Measurements from ENCODE around the gene EYS.
"Not testable (repeated sequence)": the region's sequence is repeated elsewhere in the genome, so short reads cannot be mapped to it uniquely, and the experiment has no call there.

Gene EYS

DNA sequence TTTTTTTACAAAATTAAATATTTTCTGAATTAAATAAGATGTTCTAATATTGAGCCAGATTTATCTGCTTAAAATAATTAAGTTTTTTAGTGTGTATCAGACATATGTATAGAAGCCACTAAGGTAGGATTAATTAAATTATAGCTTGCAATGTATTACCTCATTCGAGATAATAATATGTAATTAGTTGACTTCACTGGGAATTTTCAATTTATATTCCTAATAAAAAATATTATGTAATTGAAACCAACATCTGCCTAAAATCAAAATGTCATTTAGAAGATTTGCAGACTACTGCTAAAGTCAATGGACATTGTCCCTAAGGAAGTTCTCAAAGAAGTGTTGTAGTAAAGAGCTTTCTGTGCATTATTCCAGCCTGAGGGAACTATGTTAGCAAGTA is 254.7 kb downstream of the EYS start:
- no peak for DNase-seq (ENCODE audit: low spot score)

DNA sequence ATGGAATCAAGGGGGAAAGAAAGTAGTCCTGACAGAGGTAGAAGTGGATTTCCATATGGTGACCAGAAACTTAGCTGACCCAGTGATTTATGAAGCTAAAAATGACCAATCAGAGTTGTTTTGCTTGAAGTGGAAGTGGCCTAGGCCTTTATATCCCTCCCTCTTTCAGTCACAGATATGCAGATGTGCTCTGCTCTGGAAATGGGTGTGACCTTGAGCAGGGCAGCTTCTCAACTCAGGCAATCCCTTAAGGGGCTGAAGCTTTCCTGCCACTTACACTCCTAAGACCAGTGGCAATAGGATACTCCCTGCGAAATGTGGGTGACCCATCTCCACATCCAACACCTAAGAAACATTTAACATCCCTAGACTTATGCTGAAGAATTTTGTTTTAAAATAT is 256.6 kb downstream of the EYS start:
- no peak for DNase-seq (ENCODE audit: low spot score)

DNA sequence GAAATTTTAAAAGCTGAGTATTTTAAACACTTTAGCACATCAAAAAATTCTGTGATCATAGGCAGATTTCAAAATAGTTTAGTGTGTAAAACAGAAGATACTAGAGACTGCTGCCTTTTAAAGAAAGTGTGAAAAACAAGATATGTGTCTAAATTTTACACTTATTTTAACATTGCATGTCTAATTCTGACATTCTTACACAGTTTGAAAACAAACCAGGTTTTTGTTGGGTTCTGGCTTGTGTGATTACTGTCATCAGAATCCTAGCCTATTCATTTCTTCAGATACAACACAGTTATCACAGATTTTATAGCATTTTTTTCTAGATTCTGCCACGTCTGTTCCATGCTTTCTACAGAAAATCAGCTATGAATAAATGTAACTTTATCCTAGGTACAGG is 257.1 kb downstream of the EYS start:
- no peak for DNase-seq (ENCODE audit: low spot score)

DNA sequence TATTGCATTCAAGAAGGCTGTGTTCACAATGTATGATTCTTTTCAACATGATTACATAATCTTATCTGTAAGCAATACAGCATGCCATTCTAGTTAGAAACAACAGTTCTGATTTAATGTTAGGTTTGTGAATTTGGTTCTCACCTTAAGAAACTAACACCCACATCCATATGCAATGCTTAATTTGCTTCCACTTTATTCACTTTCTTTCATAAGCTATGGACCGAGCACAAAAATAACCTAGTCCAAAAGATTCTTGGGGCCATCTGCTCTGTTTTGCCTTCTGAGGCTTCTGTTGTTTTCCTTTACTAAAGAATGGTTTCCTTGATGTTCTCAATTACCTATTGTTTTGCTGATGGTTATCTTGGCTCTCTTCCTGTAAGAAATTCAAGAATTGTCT is 258.2 kb downstream of the EYS start:
- no peak for DNase-seq (ENCODE audit: low spot score)

DNA sequence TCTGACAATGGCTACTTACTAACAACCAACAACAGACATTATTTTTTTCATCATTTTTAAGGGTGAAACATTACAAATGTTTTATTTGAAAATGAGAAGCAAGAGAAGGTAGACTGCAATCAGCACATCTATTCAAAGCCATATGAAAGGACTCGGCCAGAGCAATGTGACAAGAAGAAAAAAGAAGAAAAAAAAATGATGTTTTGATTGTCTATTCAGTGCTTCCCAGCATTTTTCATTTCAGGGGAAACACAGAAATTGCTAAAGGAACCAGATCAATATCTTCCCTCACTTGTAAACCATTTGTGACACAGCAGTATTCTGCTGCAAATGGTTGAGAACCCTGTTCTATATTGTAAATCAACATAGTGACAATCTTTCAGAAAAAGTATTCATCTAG is 270.7 kb downstream of the EYS start:
- no peak for DNase-seq (ENCODE audit: low spot score)

DNA sequence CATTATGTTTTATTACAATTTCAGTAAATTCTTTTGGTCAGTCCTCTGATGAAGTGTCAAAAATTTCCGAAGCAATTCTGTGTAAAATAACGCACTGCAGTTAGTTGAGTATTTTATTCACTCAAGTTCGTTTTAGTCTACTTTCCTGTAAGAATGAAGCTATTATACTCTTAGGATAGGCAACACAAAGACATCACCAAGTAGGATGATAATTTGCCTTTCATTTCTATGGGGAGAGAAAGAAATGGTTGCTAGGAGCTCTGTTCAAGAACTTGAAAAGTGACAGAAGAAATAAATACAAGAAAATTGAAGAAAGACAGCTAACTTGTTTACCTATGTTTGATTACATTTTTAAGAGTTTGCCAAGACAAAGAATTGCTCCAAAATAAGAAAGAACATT is 290.4 kb downstream of the EYS start:
- no peak for DNase-seq (ENCODE audit: low spot score)

DNA sequence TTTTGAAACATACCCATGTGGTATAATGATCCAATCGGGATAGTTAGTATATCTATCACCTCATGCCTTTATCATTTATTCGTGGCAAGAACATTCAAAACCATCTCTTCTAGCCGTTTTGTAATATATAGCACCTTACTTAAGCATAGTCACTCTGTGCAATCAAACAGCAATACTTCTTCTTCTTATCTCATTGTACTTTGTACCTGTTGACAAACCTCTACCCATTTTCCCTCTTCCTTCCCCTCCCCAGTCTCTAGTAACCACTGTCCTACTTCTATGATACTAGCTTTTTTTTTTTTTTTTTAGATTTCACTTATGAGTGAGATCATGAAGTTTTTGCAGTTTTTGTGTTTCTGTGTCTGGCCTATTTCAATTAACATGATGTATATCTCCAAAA is 296.7 kb downstream of the EYS start:
- no peak for DNase-seq (ENCODE audit: low spot score)

DNA sequence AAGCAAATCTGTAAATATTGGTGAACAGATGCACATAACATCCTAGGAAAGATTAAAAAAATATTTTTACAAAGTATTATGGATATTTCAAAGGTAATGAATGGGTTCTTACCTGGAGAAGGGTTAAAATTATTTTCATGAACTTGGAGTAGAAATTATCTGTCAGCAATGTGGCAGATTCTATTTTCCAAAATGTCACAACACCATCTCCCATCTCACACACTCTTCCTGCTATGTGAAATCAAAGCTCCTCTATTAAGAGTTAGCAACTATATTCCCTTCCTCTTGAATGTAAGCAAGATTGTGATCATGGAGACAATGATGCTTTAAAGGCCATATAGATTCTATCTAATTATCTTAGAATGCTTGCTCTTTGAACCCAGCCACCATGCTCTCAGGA is 304.5 kb downstream of the EYS start:
- DNase-seq (ENCODE audit: low spot score): no peak

DNA sequence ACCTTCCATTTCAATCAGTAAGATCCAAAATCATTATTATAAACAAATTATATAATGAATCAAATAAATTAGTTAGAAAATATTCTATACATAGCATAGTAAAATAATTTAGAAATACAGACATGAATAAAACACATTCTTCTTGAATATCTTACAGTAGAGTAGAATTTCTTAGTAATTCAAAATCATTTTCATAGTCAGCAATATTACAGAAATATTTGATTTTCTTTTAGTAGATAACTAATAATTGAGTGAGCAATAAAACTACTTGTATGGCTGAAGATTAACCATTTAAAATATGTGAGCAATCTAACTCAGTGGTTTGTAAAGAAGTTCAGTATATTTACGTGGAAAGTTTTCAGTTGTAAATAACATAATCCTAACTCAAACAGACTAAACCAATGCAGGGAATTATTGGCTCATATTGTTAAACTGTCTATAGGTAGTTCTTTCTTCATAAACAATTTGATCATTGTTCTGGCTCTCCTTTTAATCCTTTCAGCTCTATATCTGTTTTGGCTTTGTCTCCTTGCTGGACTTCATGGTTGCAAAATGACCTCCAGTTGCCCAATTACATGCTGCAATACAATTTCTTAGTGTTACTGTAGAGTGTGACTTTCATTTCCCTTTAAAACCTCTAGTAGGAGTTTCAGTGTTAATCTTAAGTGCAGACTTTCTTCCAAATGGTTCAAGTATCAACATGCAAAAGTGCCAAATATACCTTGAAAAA is 307.5 kb downstream of the EYS start:
- DNase-seq (ENCODE audit: low spot score): no peak

DNA sequence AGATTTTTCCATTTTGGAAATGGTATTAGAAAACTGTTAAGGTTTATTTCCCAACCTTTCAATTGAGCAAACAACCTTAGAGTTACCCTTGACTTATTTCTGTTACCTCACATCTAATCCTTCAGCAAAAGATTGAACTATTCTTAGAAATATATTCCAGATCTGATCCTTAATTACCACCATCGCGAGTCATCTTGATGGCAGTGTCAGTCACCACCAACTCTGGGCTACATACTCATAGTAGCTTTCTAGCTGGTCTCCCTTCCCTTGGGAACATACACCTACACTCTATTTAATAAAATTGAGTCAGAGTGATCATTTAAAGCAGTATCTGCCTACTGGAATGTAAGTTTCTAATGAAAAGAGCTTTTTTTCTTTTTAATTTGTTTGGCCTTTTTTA is 308.2 kb downstream of the EYS start:
- no peak for DNase-seq (ENCODE audit: low spot score)

DNA sequence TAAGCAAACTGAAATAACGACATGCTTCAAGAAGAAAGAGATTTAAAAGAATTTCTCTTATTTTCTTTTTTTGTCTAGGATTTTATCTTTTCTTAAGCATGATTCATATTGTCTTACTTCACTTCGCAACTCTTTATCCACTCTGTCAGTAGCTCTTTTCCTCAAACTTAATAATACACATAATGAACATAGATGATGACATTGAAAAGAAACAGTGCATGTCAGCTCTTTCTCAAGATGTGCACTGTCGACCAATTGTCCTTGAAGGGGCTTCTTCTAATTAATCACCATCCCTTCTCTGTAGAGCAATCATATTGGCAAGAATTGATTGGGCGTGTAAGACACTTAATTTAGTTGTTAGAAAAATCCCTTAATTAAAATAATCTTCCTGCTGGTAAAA is 356.5 kb downstream of the EYS start:
- no peak for DNase-seq (ENCODE audit: low spot score)

DNA sequence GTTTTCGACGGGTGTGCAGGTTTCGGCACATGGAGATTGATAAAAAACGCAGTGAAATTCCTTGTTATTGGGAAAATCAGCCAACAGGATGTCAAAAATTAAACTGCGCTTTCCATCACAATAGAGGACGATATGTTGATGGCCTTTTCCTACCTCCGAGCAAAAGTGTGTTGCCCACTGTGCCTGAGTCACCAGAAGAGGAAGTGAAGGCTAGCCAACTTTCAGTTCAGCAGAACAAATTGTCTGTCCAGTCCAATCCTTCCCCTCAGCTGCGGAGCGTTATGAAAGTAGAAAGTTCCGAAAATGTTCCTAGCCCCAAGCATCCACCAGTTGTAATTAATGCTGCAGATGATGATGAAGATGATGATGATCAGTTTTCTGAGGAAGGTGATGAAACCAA is 404.4 kb downstream of the EYS start:
- not testable (repeated sequence) for DNase-seq (ENCODE audit: low spot score)

DNA sequence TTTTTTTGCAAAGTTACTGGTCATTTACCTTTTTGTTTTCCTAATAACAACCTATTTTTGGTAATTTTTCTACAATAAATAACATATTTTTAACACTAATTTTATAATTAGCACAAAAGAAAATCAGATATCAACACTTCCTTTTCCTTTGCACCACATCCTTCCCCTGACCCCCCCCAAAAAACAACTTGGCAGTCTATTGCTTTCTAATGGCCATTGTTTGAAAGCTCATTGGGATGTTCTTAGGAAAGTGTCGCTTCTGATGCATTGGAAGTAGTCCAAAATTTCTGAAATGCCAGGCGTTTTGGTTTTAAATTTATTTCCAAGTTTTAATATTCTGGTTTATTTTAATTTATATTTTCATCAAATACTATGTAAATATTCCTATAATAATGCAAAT is 407.8 kb downstream of the EYS start:
- DNase-seq (ENCODE audit: low spot score): no peak

DNA sequence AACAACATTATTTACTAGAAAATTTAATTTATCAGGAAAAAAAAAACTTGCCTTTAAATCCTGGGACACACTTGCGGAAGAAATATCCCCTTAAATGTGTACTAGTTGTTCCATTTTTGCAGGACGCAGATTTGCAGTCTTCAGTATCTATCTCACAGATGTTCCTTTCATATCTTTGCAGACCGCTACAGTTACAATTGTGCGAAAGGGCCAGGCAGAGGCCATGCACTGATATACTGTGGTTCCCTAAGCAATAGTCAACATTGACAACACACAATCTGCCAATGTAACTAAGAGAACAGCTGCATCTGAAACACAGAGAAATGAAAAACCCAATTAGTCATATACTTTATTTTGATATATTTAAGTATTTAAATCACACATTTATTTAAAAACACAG is 411.2 kb downstream of the EYS start:
- no peak for DNase-seq (ENCODE audit: low spot score)

DNA sequence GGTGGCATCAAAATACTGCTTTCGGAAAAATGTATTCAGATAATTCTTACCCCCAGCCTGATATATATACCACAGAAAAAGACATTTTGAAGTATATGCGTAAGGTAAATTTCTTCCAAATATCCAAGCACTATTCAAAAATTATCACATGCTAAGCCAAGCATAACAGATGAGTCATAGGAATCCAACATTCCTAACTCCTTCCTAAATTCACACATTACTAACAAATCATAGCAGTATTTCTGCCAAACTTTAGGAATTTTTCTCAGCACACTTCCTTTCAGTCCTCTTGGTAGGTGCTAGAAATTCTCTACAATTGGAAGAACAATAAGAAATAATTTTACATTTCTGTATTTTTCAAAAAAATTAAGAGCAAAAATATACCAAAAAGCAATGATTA is 417.5 kb downstream of the EYS start:
- no peak for DNase-seq (ENCODE audit: low spot score)

DNA sequence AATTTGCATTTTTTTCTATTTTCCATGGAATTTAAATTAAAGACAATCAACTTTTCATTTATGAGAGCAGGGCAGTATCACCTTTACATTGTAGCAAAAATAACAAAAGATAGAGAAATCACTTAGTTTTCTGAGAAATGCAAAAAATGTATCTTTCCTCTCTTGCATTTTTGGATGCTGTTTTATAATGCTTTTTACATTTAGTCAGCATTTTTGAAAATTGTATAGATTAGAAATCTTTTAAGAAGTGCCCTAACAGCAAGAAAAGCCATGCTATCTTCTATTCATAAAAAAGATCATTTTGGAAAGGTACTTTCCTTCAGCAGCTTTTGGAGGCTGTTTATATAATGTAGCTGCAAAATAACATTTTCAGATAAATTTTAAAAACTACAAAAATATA is 421.8 kb downstream of the EYS start:
- DNase-seq (ENCODE audit: low spot score): no peak

DNA sequence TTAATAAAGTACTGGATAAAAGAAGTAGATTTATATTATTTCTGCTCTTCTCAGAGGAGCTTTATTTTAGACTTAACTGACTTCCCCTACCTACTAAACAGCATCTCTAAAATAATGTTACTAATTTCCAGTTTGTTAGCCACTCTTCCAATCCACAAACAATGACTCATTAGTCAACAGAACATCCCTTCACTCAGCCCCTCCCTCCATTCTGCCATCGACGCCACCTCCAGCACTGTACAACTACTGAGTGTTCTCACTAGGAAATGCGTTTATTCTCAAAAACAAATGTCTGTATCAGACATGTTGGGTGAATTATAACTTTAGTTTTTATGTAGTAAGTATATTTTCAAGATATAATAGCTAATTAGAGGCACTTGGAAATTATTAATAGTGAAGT is 427.0 kb downstream of the EYS start:
- no peak for DNase-seq (ENCODE audit: low spot score)

DNA sequence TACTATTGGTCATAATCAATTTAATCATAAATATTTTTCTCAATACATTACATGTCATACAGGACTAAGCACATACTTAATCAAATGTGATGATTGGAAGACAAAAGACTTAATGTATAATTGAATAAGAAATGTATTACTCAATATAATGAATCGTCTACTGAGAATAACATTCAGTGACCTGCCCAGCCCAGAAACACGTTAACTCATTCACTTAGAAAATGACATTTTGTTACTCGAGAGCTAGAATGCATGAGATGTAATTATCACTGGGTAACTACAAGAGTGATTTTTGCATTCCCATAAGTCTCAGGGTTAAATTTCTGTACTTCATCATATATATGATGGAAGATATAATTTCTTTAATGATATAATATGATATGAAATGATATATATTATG is 444.8 kb downstream of the EYS start:
- DNase-seq (ENCODE audit: low spot score): no peak

DNA sequence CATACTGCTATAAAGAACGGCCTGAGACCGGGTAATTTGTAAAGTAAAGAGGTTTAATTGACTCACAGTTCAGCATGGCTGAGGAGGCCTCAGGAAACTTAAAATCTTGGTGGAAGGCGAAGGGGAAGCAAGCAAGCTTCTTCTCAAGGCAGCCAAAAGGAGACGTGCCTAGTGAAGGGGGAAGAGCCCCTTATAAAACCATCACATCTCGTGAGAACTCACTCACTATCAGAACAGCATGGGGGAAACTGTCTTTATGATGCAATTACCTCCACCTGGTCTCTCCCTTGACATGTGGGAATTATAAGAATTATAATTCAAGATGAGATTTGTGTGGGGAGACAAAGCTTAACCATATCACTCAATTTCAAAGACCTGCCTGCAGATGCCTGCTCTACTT is 447.0 kb downstream of the EYS start:
- no peak for DNase-seq (ENCODE audit: low spot score)

DNA sequence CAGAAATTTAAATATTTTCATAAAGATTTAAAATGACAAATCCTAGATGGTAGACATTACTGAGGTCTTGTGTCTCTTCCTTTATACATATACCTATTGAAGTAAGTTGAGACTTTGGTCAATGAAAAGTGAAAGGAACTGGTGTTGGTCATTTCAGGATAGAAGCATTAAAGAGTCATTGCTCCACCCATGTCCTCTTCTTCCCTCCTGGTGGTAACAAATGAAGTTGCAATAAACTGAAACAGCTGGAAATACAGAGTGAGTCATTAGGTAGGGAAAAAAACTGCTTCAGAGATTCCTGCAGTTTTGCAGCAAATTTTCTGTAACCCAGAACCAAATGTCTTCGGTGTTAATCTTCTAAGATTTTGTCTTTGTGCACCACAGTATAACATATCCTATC is 448.0 kb downstream of the EYS start:
- no peak for DNase-seq (ENCODE audit: low spot score)

DNA sequence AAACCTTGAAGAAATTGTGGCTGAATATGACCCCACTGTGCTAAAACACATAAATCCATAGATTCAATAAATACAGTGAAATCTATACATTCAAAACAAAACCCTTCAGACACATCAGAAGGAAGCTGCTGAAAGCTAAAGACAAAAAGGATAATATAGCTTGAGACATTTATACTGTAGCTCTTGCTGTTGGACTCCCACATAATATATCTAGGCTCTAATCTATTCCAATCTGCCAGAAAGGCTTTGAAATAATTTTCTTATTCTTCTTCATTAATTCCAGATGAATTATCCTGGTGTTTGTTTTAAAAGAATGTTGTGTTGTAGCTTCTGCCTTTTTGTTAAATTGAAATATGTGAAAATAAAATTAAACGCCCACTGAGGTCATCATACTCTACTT is 454.0 kb downstream of the EYS start:
- DNase-seq (ENCODE audit: low spot score): no peak

DNA sequence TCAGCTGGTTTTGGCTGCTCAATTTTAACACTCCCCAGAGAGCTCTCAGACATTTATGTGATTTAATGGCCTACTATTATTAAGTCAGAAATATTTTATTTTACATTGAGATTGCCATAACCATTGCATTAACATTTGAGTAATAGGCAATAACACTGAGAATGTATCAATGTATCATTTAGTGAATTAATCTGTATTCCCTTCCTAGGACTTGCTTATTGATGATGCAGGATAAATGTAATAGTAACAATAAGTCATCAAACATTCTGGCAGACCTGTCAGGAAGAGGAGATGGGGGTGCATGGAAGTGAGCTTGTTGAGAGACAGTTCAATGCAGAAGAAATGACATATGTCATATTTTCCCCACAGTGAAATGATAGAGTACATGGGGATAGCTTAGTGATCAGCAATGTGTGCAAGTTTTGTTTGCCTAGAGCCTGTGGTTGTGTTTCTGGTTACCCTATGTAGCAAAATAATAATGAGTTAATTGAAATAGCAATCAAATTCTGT is 458.9 kb downstream of the EYS start:
- no peak for DNase-seq (ENCODE audit: low spot score)

DNA sequence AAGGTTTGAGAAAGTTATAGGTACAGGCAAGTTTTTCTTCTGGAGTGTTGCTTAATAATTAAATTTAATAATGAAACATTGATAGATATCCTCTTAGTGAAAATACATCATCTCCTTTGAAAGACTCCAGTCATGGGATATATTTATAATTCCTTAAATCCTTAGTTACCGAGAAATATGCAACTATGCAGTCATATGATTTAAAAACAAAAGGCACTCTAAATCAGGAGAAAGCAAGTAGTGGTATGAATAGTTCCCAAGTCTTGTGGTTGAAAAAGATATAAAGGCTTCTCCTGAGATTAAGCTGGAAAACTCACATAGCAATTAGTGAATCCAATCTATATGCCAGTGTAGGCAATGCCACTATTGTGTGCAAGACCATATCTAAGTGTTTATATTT is 475.4 kb downstream of the EYS start:
- DNase-seq (ENCODE audit: low spot score): no peak

DNA sequence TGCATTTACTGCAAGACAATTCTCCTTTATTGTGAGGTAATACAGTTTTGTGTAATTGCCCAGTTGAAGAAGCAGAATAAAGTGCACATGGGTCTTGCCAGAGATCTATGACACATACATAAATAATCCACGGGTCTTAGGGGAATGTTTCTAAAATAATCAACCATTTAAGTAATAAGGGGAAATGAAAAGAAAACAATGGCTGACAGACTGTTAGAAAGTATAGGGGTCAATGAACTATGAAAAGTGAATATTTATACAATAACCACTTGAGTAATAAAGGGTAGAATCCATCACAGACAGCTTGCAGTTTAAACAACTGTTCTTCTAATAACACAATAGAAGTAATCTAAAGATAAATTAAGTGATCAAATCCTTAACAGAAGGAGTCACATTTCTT is 477.2 kb downstream of the EYS start:
- no peak for DNase-seq (ENCODE audit: low spot score)

DNA sequence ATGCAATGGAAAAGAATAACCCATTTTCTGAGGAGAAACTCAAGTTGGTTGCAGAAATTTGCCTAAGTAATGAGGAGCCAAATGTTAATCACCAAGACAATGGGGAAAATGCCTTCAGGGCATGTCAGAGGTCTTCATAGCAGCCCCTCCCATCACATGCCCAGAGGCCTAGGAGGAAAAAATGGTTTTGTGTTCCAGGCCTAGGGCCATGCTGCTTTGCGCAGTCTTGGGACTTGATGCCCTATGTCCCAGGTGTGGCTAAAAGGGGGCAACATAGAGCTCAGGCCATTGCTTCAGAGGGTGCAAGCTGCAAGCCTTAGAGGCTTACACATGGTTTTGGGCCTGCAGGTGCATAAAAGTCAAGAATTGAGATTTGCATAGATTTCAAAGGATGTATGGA is 485.9 kb downstream of the EYS start:
- DNase-seq (ENCODE audit: low spot score): no peak
